ENCODE measurements around the gene COL6A1.

COL6A1 gene

GRCh38 chr21:45966791-45967394, 14.7 kb upstream of the COL6A1 start:
- no peak overlapping the region for H3K27ac ChIP-seq
- H3K27me3 ChIP-seq (ENCODE audit: insufficient read depth, low read depth, severe bottlenecking): no peaks in the 10 kb centered on the region
- no peaks in the 10 kb centered on the region for H3K36me3 ChIP-seq
- TF ChIP-seq, protein P1, sequence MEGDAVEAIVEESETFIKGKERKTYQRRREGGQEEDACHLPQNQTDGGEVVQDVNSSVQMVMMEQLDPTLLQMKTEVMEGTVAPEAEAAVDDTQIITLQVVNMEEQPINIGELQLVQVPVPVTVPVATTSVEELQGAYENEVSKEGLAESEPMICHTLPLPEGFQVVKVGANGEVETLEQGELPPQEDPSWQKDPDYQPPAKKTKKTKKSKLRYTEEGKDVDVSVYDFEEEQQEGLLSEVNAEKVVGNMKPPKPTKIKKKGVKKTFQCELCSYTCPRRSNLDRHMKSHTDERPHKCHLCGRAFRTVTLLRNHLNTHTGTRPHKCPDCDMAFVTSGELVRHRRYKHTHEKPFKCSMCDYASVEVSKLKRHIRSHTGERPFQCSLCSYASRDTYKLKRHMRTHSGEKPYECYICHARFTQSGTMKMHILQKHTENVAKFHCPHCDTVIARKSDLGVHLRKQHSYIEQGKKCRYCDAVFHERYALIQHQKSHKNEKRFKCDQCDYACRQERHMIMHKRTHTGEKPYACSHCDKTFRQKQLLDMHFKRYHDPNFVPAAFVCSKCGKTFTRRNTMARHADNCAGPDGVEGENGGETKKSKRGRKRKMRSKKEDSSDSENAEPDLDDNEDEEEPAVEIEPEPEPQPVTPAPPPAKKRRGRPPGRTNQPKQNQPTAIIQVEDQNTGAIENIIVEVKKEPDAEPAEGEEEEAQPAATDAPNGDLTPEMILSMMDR (IDR thresholded peaks at IDR 0.05; ENCODE audit: low read depth, low read length): no peak
- H3K9me3 ChIP-seq (ENCODE audit: severe bottlenecking): peaks cover 16% of the 10 kb centered on the region
- no peak overlapping the region for H3K4me3 ChIP-seq (ENCODE audit: low read depth, low read length)
- DNase-seq: no peak

- Histone ChIP-seq H3K27me3 (ENCODE audit: insufficient read depth, low read depth, severe bottlenecking) (no peaks in the 10 kb centered on the region), H3K27ac (peak overlapping the region; percentile 36; the same call in 1 of the 2 replicates), H3K36me3 (no peaks in the 10 kb centered on the region), H3K4me3 (ENCODE audit: low read depth, low read length) (no peak overlapping the region), H3K9me3 (ENCODE audit: severe bottlenecking) (no peaks in the 10 kb centered on the region)
- no peak for DNase-seq
- TF ChIP-seq, protein P1 (IDR thresholded peaks at IDR 0.05; ENCODE audit: low read depth, low read length): no peak
Measured at GRCh38 chr21:45969921-45970673, 11.5 kb upstream of the COL6A1 start.

DNA sequence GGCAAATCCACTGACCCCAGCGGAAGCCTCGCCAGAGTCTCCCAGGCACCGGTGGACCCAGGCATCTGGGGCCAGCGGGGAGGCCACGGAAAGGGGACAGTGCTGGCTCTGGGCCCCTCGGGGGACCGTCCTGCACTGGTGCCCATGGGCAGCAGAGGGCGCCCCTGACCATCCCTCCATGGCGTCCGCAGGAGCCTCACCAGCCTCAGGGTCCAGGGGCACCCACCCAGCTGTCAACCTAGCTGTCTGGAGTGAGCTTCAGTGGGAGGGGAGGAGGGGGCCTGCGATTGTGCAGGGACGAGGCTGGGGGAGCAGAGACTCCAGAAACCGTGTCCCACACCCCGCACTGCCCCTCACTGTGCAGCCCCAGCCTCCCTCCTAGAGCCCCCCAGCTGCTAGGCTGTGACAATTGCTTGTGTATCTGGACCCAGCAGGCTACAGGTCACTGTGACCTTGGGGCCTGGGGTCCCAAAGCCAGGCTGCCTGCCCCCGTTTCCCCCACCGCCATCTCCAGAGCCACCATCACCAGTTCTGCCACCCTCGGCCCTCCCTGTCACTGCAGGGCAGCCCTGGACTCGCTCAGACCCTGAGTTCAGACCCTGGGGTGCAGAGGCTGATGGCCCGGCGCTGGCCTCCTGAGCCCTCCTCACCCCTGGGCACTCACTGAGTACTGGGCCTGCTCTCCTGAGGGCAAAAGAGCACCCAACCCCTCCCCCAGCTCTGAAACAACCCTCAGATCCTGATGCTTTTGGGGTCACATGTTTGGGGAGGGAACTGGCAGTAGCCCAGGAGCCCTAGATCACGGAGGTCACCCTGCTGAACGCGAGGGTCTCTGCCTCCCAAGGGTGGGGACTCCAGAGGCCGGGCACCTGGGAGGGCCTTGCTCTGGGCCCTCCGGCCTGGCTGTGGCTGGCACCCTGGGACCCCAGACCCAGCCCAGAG, 10.6 kb upstream of the COL6A1 start:
- Histone ChIP-seq H3K27ac (peak overlapping the region; percentile 36; the same call in 1 of the 2 replicates), H3K27me3 (ENCODE audit: insufficient read depth, low read depth, severe bottlenecking) (no peaks in the 10 kb centered on the region), H3K36me3 (no peaks in the 10 kb centered on the region), H3K9me3 (ENCODE audit: severe bottlenecking) (no peaks in the 10 kb centered on the region), H3K4me3 (ENCODE audit: low read depth, low read length) (no peak overlapping the region)
- TF ChIP-seq, protein P1 (IDR thresholded peaks at IDR 0.05; ENCODE audit: low read depth, low read length): peak; percentile 99
- peak; percentile 87 for DNase-seq

DNA sequence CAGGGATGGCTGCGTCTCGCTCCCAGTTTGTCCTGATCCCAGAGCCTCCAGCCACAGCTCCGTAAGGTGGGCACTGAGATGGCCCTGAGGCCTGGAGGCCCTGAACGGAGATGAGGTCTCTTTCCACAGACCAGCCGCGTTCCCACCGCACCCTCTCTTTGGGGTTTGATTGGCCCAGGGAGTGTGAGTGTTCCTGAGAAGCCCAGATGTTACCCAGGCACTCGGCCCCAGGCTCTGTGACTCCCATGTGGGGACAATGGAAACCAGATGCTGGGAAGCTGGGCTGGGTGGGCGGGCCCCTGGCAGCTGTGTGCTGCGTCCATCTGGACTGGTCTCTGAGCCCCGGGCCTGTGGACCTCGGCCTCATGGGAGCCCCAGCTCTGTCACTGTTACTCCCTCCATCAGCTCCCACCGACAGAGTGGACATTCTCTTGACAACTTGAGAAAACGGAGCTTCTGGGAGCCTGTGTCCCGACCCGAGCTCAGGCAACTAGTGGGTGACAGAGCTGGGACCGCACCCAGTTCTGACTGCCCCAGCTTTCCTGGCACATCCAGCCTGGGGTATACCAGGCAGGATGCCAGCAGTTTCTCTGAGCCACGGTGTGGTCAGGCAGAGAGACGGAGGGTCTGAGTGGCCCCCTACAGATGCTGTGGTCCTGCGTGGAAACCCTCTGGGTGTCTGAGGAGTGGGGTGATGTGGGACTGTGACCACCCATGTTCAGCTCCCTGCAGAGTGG, 9.8 kb upstream of the COL6A1 start:
- peak; percentile 7 for DNase-seq
- Histone ChIP-seq H3K27ac (no peak overlapping the region), H3K27me3 (ENCODE audit: insufficient read depth, low read depth, severe bottlenecking) (no peaks in the 10 kb centered on the region), H3K4me3 (ENCODE audit: low read depth, low read length) (no peak overlapping the region), H3K36me3 (no peaks in the 10 kb centered on the region), H3K9me3 (ENCODE audit: severe bottlenecking) (peaks cover 3% of the 10 kb centered on the region)
- TF ChIP-seq, protein P1 (IDR thresholded peaks at IDR 0.05; ENCODE audit: low read depth, low read length): no peak

DNA sequence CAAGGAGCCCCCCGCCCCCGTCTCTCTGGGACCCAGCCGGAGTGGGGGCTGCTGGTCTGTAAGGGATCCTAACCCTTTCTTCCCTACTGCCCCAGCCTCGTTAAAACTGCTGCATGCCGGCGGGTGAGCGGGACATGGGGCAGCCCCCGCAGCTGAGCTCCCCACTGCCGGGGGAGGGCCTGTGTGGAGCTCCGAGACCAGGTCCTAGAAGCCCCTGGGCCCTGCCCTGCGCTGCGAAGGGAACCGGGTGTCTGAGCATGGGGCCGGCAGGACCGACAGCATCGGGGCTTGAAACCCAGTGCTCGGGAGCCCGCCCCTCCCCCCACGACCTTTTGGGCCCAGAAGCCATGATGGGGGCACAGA, 9.2 kb upstream of the COL6A1 start:
- TF ChIP-seq, protein P1 (IDR thresholded peaks at IDR 0.05; ENCODE audit: low read depth, low read length): no peak
- no peaks in the 10 kb centered on the region for H3K36me3 ChIP-seq
- H3K27me3 ChIP-seq (ENCODE audit: insufficient read depth, low read depth, severe bottlenecking): no peaks in the 10 kb centered on the region
- H3K27ac ChIP-seq: no peak overlapping the region
- H3K4me3 ChIP-seq (ENCODE audit: low read depth, low read length): no peak overlapping the region
- DNase-seq: peak; percentile 11
- H3K9me3 ChIP-seq (ENCODE audit: severe bottlenecking): peaks cover 3% of the 10 kb centered on the region

All from WERI-Rb-1 (cell line).